GM21526 (cell line): Measurements from ENCODE around the gene HSFX3.

Experiments used
- ATAC-seq: cut with Tn5 transposase; IDR thresholded peaks from one replicate; pipeline ENCODE4 v1.9.1; 2021; ENCODE audit warnings: moderate library complexity; ENCODE audit not compliant: unreplicated experiment, low FRiP score

Gene HSFX3

GRCh38 chrX:149518236-149518635, 31.5 kb downstream of the HSFX3 start:
- no peak for ATAC-seq

- no peak for ATAC-seq
These were observed 32.4 kb downstream of the HSFX3 start for GRCh38 chrX:149517308-149517707.

- no peak for ATAC-seq
These were observed 33.1 kb downstream of the HSFX3 start for GRCh38 chrX:149516604-149517003.

- no peak for ATAC-seq
These were observed 33.6 kb downstream of the HSFX3 start for GRCh38 chrX:149515954-149516602.

GRCh38 chrX:149513825-149514428, 35.8 kb downstream of the HSFX3 start:
- no peak for ATAC-seq

- peak; percentile 80 for ATAC-seq
These were observed 37.4 kb downstream of the HSFX3 start for GRCh38 chrX:149512225-149512885.

GRCh38 chrX:149511081-149511480, 38.6 kb downstream of the HSFX3 start:
- ATAC-seq, result no peak

GRCh38 chrX:149510386-149510785, 39.3 kb downstream of the HSFX3 start:
- ATAC-seq, result no peak

GRCh38 chrX:149508467-149508866, 41.3 kb downstream of the HSFX3 start:
- no peak for ATAC-seq

- ATAC-seq, result no peak
These were observed 43.4 kb downstream of the HSFX3 start for GRCh38 chrX:149506349-149506748.

GRCh38 chrX:149505671-149506070, 44.1 kb downstream of the HSFX3 start:
- ATAC-seq, result no peak

- peak; percentile 65 for ATAC-seq
These were observed 44.6 kb downstream of the HSFX3 start, which contains the start of gene IDS for GRCh38 chrX:149504915-149505651. IDS (minus strand) TSS chrX:149505306; CDS start chrX:149505137, 169 bp downstream.

- peak; percentile 35 for ATAC-seq
These were observed 45.4 kb downstream of the HSFX3 start for GRCh38 chrX:149504226-149504914.

- peak; percentile 70 for ATAC-seq
These were observed 46.3 kb downstream of the HSFX3 start for GRCh38 chrX:149503446-149503845.

- peak; percentile 24 for ATAC-seq
These were observed 46.8 kb downstream of the HSFX3 start for GRCh38 chrX:149502923-149503322.

- ATAC-seq, result no peak
These were observed 50.0 kb downstream of the HSFX3 start for GRCh38 chrX:149499766-149500165.

- ATAC-seq, result no peak
These were observed 51.0 kb downstream of the HSFX3 start for GRCh38 chrX:149498767-149499166.
